ENCODE results near the gene SLC41A1.

SLC41A1 gene

DNA sequence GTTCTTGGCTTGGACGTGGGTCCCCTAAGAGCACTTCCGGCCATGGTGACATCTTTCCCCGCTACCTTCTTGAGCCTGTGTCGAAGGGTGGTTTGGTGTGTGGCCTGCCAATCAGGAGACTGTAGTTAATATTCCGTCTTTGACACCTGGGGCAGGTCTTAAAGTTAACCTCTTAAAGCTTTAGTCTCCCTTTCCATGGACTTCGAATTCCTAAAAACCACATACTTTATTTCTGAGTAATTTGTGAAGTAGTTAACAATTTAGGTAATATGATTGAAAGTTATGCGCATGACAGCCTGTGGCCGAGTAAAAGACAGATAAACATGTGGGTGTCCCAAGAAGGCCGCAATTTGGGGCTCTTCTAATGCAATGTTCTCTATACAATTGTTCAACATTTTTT, 27.6 kb downstream of the SLC41A1 start:
- DNase-seq: no peak

DNA sequence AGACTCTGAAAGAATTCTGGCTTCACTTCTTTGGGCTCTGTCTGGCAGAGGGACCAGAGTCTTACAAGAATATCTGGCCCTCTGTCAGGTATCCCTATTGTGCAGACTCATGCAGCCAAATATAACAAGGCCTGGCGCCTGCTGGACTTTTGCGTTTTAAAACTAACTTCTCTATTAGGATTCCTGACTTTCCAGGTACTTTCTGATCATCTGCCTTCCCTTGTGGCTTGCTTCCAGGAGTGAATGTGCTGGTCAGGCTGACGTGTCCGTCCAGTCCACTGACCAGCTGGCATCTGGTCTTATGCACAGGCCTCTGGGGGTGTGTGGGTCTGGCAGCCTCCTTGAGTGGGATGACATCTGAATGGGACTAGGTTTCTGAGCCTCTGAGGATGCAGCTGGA, 29.1 kb downstream of the SLC41A1 start:
- DNase-seq: no peak

DNA sequence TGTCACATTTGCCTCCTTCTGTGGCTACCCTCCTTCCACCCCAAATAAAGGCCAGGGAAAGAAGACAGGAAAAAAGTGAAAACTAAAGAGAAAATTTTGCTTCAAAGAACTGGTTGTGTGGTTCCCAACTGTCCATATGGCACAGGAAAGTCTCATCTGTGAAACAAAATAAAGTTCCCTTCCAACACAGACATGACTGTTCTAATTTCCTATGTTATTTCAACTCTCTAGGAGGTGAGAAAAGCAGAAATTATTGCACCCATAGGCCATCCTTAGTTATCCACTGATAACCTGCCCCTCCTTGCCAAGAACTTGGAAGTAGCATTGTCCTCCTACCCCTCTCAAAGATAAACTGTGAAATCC, 29.6 kb downstream of the SLC41A1 start:
- DNase-seq: no peak

DNA sequence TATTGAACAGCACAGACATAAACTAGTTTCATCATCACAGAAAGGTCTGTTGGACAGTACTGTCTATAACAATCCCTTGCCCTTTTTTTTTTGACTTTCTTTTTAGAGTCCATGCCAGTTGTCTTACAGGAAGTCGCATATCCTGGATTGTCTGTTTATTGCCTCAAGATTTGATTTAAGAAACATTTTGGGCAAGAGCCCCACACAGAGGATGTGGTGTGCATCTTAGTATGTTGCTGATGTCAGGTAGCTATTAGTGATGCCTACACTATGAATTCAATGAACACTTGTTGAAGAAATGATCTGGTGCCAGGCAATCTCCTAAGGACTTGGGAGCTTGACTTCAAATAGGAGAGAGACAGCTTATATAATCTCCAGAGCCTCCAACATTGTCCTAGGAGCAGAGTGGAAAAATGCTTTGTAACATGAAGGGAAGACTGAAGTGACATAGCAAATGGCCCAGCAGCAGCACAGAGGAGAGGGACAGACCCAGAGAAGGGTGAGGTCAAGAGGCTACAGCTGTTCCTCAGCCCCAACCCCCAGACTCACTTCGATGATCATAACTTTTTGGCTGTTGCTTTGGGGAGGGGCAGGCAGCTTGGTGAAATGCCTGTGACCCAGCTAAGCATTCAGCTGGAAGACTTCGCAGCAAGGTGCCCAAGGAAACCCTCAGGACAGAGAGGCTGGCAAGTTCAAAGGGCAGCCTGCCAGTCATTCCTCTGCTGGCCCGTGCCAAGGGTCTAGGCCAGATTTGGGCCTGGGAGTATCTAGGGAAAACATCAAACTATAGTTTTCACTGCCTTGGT, 30.2 kb downstream of the SLC41A1 start:
- no peak for DNase-seq

DNA sequence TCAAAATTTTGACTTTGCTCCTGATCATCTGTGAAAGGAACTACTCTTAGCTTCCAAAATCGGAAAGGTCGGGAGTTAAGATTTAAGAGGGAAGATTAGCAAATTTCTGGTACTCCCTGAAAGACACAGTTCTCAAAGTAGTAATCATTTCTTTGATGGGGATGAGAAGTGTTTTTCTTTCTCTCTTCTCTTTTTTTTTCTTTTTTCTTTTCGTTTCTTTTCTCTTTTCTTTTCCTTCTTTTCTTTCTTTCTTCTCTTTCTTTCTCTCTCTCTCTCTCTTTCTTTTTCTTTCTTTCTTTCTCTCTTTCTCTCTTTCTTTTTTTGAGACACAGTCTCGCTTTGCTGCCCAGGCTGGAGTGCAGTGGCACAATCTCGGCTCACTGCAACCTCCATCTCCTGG, 32.7 kb downstream of the SLC41A1 start:
- no peak for DNase-seq

DNA sequence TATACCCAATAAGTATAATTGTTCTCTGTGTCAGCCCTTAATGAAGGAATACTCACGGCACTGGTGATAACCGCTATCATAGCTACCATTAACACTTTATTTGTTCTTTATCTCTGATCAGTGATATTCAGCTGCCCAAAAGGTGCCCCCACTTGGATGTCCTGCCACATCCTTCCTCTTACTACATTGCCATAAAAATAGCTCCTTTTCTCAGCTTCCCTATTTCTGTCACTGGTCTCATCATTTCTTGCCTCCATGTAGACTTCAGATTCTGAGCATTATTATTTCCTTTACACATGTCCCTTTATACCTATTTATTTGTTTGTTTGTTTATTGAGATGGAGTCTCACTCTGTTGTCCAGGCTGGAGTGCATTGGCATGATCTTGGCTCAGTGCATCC, 35.0 kb downstream of the SLC41A1 start:
- DNase-seq: no peak

DNA sequence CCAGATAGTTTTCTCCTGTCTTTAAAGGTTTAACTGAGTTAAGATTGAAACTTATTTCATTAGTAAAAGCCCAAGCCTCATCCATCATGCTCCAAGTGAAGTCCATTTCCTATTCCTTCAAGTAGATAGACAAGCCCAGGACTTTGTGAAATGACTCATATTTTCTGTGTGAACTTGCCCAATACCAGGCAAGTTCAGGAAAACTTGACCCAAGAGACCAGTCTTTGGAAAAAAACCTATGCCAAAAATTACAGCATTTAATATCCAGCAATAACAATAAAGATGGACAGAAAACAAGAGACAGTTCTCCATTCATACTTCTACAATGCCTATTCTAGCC, 37.3 kb downstream of the SLC41A1 start:
- no peak for DNase-seq

DNA sequence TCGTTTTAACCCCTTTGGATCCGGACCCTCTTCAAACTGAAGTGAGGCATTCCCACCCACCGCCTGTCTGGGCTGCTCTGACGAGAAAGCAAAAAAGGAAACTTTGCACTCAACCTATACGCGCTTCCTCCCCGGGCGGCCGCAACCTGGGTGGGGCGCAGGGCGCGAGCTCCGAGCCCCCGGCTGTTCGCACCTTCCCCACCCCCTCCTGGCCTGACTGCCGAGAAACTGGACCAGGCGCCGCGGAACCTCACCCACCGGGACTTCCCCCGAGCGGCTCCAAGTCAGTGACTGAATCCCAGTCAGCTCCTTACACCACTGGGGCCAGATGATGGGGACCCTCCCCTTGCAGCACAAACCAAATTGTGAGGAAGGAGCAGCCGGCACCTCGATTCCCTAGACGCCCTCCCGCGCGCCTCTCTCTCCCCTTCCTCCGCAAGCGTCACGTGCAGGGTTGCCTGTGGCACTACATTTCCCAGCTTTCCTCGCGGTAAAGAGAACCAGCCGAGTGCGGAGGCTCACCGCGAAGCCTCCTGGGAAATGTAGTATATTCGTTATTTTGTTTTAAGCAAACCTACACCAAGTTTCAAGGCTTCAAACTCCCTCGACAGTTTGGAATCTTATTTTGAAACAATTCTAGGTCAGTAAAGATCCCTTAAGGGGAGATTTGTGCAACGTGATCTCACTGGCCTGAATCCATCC, 37.8 kb downstream of the SLC41A1 start, which contains the start of gene RAB29:
Gene RAB29 (minus strand): TSS at position 468 of the 702 bp plus-strand sequence. CDS start 526 bp downstream, outside the sequence.
- DNase-seq: peak; percentile 85

DNA sequence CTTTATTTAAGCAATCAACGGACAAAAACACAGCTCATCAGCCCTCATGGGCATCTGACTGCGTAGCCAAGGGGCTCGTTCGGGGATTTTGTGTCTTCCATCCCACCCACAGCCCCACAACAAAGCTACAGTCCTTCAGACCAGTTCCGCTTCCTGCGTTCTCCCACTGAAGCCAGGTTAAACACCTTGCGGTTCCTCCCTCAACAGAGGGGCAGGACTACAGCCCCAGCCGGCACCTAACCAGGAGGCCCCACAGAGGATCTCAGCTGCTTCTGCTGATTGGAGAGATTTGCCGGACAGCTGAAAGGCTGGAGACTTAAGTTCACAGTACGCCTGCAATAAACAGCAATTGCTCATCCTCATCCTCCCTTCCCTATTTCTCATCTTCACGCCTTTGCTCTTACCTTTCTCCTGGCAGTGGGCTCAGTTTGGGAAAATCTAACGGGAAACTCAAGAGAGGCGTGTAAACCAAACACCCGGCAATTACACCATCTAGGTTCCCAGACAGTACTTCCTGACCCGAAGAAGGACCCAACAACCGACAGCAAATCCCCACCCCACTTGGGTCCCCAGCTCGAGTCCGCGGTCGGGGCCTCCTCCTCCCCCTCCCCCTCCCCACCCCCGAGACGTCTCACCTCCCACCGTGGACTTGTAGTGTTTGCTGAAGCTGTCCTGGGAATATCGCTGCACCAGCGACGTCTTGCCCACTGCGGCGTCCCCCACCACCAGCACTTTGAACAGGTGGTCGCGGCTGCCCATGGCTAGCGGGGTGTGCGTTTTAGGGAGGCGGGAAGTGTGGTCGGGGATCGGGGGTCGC, 38.6 kb downstream of the SLC41A1 start:
- DNase-seq: no peak

DNA sequence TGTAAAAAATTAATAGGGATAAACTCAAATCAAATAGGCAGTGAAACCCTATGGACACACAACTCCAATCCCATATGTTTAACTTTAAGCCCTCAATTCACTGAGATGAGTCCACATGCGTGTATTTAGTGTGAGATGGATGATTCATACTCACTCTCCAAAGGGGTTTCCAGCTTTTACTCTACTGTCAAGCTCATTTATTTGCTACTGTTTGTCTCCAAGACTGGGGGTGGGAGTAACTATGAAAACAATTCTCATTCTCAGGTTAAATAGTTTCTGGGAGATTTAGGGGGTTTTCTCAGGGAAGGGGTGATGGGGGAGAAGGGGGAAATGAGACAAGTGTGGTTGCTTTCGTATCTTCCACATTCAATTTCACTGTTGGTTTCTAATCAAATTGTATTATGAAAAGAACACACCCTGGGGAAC, 40.4 kb downstream of the SLC41A1 start:
- DNase-seq: no peak

DNA sequence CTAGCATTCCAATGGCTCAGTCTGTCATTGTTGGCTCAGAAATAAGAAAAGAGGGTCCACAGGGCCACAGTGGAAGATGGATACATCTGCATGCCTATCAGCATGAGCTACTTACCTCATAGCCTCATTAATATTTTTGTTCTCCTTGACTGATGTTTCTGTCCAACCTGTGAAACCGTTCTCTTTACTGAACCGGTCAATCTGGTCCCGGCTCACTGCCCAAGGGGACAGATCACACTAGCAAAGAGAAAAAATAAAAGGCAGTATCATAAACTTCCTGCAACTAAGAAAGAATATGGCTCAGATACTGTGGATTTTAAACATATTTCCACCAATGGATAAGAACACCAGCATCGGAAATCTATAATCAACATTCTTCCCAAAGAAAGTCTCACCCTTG, 42.4 kb downstream of the SLC41A1 start:
- DNase-seq: no peak

DNA sequence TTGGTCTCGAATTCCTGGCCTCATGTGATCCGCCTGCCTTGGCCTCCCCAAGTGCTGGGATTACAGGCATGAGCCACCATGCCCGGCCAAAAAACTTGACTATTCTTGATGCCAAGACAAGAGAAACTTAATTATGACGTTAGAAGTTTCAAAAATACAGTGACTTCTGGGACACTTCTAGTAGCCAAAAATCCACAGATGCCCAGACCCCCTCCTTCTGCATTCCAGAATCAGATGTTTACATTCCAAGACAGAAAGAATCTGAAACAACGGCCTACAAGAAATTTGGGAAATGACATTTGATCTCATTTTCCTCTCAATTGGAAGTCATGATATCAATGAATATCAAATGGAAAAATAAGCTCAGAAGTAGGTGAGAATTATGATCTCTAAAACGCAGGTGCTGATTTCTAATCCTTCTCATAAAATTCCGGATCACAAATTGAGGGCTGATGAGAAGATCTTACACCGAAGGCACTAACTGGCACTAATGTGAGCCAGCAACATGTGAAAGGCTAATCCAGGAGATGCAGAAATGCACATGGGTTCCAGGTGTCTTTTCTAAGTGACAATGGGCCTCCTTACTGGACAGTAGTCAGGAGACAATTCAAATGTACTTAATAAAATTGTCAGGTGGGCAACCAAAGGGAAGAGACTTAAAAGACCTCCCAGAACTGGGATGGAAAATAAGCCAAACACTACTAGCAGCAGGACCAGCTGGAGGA, 43.2 kb downstream of the SLC41A1 start:
- DNase-seq: no peak

DNA sequence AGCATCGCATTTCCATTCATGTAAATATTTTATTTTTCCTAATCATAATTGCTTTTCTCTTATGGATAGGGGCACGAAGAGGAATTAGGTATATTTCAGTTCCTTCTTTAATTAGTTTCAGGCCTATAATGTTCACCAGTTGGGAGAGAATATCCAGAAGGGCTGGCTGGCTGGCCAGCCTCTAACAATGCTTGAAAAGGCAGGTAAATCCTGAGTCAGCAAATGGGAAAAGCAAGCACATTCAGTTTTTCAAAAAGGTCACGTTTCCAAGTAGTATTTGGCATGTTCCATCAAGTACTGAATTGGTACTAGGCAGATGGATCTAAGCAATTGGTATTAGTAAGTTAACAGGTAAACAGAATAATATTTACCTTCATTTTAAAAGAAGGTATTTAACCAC, 45.8 kb downstream of the SLC41A1 start:
- no peak for DNase-seq

DNA sequence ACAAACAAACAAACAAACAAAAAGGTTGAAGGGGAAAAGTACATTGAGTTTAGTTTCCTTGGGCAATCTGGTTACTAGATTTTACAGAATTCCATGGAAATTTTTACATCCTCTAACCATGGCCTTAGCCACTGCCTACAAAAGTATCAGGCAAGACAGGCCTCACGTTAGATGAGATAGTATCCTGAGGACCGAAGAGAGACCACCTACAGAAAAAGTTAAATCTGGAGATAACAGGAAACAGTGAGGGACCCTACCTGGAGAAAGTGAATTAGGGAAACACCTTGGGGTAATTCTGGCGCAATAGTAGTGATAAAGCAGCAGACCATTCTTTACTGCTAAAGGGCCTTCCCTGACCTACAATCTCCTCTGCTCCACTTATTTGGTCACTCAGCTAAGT, 46.4 kb downstream of the SLC41A1 start:
- DNase-seq: no peak

DNA sequence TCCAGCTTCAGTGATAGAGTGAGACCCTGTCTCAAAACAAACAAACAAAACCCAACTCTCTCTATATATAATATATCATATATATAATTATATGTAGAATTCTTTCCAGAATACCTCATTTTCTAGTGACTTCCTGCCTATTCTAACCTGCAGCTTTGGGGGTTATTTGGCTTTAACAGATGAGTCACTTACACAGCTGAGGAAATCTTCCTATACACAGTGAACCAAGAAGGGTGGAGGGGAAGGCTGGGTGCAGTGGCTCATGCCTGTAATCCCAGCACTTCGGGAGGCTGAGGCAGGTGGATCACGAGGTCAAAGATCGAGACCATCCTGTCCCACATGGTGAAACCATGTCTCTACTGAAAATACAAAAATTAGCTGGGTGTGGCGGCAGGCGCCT, 47.0 kb downstream of the SLC41A1 start:
- no peak for DNase-seq

DNA sequence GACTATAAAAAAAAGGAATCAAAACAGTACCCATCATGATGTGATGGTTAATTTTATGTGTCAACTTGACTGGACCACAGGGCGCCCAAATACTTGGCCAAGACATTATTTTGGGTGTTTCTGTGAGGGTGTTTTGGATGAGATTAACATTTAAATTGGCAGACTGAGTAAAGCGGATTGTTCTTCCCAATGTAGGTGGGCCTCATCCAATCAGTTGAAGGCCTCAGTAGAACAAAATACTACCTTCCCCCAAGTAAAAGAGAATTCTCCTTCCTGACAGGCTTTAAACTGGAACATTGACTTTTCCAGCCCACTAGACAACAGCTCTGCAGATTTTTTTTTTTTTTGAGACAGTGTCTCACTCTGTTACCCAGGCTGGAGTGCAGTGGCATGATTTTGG, 48.4 kb downstream of the SLC41A1 start:
- DNase-seq: no peak

DNA sequence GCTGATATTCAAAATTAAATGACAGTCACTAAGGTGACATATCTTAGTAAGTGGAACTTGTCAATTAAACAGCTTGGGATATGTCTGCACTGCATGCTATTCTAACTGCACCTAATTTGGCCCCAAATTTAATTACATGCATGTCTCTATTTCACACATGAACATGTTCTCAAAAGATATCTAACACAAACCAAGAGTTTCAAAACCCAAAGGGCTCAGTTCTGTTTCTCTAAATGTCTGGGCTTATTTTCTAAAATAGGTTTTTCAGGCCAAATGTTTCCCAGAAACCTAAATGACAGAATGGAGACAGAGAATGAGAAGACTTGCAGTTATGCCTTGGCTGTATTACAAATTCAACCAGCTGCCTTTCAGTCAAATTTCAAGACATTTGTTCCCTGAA, 49.0 kb downstream of the SLC41A1 start:
- DNase-seq: no peak

DNA sequence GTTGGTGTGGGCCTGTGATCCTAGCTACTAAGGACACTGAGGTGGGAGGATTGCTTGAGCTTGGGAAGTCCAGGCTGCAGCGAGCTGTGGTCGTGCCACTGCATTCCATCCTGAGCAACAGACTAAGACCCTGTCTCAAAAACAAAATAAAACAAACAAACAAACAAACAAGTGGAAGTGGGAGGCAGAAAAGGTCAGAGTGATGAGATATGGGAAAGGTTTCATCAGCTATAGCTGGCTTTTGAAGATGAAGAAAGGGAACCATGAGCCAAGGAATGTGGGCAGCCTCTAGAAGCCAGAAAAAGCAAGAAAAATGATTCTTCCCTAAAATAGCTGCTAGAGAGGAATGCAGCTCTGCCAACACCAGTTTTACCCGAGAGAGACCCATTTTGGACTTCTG, 52.4 kb downstream of the SLC41A1 start:
- no peak for DNase-seq

DNA sequence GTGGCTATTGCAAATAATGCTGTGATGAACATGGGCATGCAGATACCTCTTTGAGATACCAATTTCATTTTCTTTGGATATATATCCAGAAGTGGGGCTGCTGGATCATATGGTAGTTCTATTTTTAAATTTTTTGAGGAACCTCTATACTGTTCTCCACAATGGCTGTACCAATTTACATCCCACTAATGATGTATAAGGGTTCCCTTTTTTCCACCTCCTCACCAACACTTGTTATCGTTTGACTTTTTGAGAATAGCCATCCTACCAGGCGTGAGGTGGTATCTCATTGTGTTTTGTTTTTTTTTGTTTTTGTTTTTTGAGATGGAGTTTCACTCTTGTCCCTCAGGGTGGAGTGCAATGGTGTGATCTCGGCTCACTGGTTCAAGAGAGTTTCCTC, 56.4 kb downstream of the SLC41A1 start:
- no peak for DNase-seq

DNA sequence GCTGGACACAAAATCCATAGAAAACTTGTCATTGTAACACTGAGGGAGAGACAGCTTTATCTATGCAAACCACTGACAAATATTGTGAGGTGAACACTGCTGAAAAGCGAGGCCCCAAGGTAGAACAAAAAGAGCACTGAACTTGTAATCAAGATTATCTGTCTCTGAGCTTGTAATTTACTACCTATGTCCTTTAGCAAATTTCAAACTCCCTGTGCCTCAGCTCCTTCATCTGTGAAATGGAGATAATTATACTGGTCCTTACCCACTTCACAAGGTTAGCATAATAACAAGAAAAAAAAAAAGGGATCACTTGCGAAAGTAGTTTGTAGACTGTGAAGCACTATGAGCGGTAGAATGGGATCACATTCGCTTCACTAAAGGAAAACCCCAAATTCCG, 58.1 kb downstream of the SLC41A1 start:
- DNase-seq: no peak

DNA sequence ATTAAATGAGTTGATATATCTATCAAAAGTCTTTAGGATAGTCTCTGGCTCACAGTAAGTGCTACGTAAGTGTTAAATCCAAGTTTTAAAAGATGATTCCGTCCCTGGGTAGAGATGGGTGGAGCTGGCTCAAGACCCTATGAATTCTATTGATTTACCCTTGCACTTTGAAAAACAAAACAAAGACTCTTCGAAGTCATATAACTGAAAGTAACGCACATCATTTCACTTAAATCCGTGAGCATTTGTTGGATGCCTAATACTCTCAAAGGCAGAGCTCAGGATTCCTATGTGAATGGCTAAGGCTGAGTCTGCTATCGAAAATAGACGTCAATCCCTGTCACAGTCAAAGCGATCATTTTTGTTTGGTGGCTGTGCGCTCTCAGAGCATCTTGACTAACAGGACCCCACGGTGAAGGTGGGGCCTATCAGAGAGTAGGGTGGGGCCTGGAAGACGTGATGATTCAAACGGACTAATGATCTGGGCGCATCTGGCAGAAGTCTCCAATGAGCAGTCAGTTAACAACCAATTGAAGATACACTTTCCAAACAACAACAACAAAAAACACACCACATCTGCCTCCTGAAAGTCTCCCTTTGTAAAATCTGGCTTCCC, 61.9 kb downstream of the SLC41A1 start:
- DNase-seq: peak; percentile 30

Measured in hematopoietic multipotent progenitor cell treated with erythropoietin and hydrocortisone succinate and interleukin-3 and kit ligand, for 8 days (in vitro differentiated cells).